ENCODE results near the gene SNX14. TPM values are rescaled to one million over a fixed set of nuclear protein-coding genes. Genes with fewer than 3 reads are reported as not detected.

SNX14 gene
- total RNA-seq, 3 donors from 2014 or later = 21.1 to 30.2 (median 25.7) TPM

GRCh38 chr6:85473748-85474147, 119.9 kb downstream of the SNX14 start:
- no peak overlapping the region for H3K4me3 Mint-ChIP-seq
- H3K4me1 Mint-ChIP-seq (ENCODE audit: low read depth) = no peaks in the 10 kb centered on the region
- ATAC-seq (no peak), DNase-seq (no peak)
- no peaks in the 10 kb centered on the region for H3K36me3 Mint-ChIP-seq (ENCODE audit: insufficient read depth)
- peaks cover 5% of the 10 kb centered on the region for H3K27me3 Mint-ChIP-seq (ENCODE audit: low read depth)
- H3K9me3 Mint-ChIP-seq = no peaks in the 10 kb centered on the region

- no peaks in the 10 kb centered on the region for H3K4me1 Mint-ChIP-seq (ENCODE audit: low read depth)
- H3K36me3 Mint-ChIP-seq (ENCODE audit: insufficient read depth) = no peaks in the 10 kb centered on the region
- ATAC-seq = no peak
- no peaks in the 10 kb centered on the region for H3K9me3 Mint-ChIP-seq
- no peak for DNase-seq
- peaks cover 5% of the 10 kb centered on the region for H3K27me3 Mint-ChIP-seq (ENCODE audit: low read depth)
- H3K4me3 Mint-ChIP-seq = no peak overlapping the region
These were observed 120.9 kb downstream of the SNX14 start for GRCh38 chr6:85472744-85473143.

- Mint-ChIP-seq H3K4me3 (no peak overlapping the region), H3K27me3 (ENCODE audit: low read depth) (no peaks in the 10 kb centered on the region), H3K4me1 (ENCODE audit: low read depth) (peaks cover 16% of the 10 kb centered on the region), H3K9me3 (no peaks in the 10 kb centered on the region), H3K36me3 (ENCODE audit: insufficient read depth) (no peaks in the 10 kb centered on the region)
- no peak for DNase-seq
- no peak for ATAC-seq
These were observed 123.6 kb downstream of the SNX14 start for GRCh38 chr6:85470023-85470410.

GRCh38 chr6:85469276-85470022, 124.2 kb downstream of the SNX14 start:
- DNase-seq = no peak
- Mint-ChIP-seq H3K27me3 (ENCODE audit: low read depth) (peaks cover 3% of the 10 kb centered on the region), H3K9me3 (no peaks in the 10 kb centered on the region)

GRCh38 chr6:85468326-85468725, 125.3 kb downstream of the SNX14 start:
- Mint-ChIP-seq H3K4me1 (ENCODE audit: low read depth) (peaks cover 29% of the 10 kb centered on the region), H3K36me3 (ENCODE audit: insufficient read depth) (no peaks in the 10 kb centered on the region), H3K4me3 (no peak overlapping the region), H3K9me3 (no peaks in the 10 kb centered on the region), H3K27me3 (ENCODE audit: low read depth) (peaks cover 3% of the 10 kb centered on the region)
- ATAC-seq = no peak
- DNase-seq = no peak

More at GRCh38 chr6:85469276-85470022, 124.2 kb downstream of the SNX14 start:
- Mint-ChIP-seq H3K4me1 (ENCODE audit: low read depth) (peaks cover 21% of the 10 kb centered on the region), H3K36me3 (ENCODE audit: insufficient read depth) (no peaks in the 10 kb centered on the region), H3K4me3 (no peak overlapping the region)
- ATAC-seq = no peak

GRCh38 chr6:85465762-85466161, 127.9 kb downstream of the SNX14 start:
- Mint-ChIP-seq H3K9me3 (no peaks in the 10 kb centered on the region), H3K36me3 (ENCODE audit: insufficient read depth) (no peaks in the 10 kb centered on the region), H3K4me1 (ENCODE audit: low read depth) (peaks cover 53% of the 10 kb centered on the region), H3K4me3 (peak overlapping the region; percentile 1), H3K27me3 (ENCODE audit: low read depth) (peaks cover 6% of the 10 kb centered on the region)
- ATAC-seq (no peak), DNase-seq (no peak)

- DNase-seq (peak; percentile 30), ATAC-seq (peak; percentile 83 to 84)
- H3K4me3 Mint-ChIP-seq = peak overlapping the region; percentile 33
- H3K36me3 Mint-ChIP-seq (ENCODE audit: insufficient read depth) = no peaks in the 10 kb centered on the region
- H3K9me3 Mint-ChIP-seq = no peaks in the 10 kb centered on the region
- peaks cover 60% of the 10 kb centered on the region for H3K4me1 Mint-ChIP-seq (ENCODE audit: low read depth)
- H3K27me3 Mint-ChIP-seq (ENCODE audit: low read depth) = peaks cover 6% of the 10 kb centered on the region
These were observed 128.9 kb downstream of the SNX14 start for GRCh38 chr6:85464722-85465150.

GRCh38 chr6:85464260-85464644, 129.4 kb downstream of the SNX14 start:
- H3K9me3 Mint-ChIP-seq = no peaks in the 10 kb centered on the region
- ATAC-seq (peak; percentile 55 to 61), DNase-seq (peak; percentile 35)

GRCh38 chr6:85463621-85464259, 129.9 kb downstream of the SNX14 start:
- ATAC-seq (no peak), DNase-seq (no peak)
- Mint-ChIP-seq H3K27me3 (ENCODE audit: low read depth) (peaks cover 6% of the 10 kb centered on the region), H3K4me1 (ENCODE audit: low read depth) (peaks cover 66% of the 10 kb centered on the region), H3K4me3 (no peak overlapping the region), H3K36me3 (ENCODE audit: insufficient read depth) (no peaks in the 10 kb centered on the region), H3K9me3 (no peaks in the 10 kb centered on the region)

More at GRCh38 chr6:85464260-85464644, 129.4 kb downstream of the SNX14 start:
- no peaks in the 10 kb centered on the region for H3K36me3 Mint-ChIP-seq (ENCODE audit: insufficient read depth)
- peaks cover 6% of the 10 kb centered on the region for H3K27me3 Mint-ChIP-seq (ENCODE audit: low read depth)
- no peak overlapping the region for H3K4me3 Mint-ChIP-seq
- H3K4me1 Mint-ChIP-seq (ENCODE audit: low read depth) = peaks cover 62% of the 10 kb centered on the region

GRCh38 chr6:85462673-85463072, 131.0 kb downstream of the SNX14 start:
- Mint-ChIP-seq H3K27me3 (ENCODE audit: low read depth) (peaks cover 6% of the 10 kb centered on the region), H3K4me1 (ENCODE audit: low read depth) (peaks cover 74% of the 10 kb centered on the region), H3K36me3 (ENCODE audit: insufficient read depth) (no peaks in the 10 kb centered on the region), H3K4me3 (no peak overlapping the region), H3K9me3 (no peaks in the 10 kb centered on the region)
- no peak for ATAC-seq
- DNase-seq = no peak

- ATAC-seq (no peak), DNase-seq (no peak)
- H3K9me3 Mint-ChIP-seq = no peaks in the 10 kb centered on the region
- H3K27me3 Mint-ChIP-seq (ENCODE audit: low read depth) = peaks cover 11% of the 10 kb centered on the region
- peaks cover 81% of the 10 kb centered on the region for H3K4me1 Mint-ChIP-seq (ENCODE audit: low read depth)
- no peak overlapping the region for H3K4me3 Mint-ChIP-seq
- H3K36me3 Mint-ChIP-seq (ENCODE audit: insufficient read depth) = no peaks in the 10 kb centered on the region
These were observed 131.9 kb downstream of the SNX14 start for GRCh38 chr6:85461798-85462170.

GRCh38 chr6:85460921-85461797, 132.5 kb downstream of the SNX14 start:
- ATAC-seq (peak; percentile 15 to 29), DNase-seq (peak; percentile 26)
- peaks cover 17% of the 10 kb centered on the region for H3K27me3 Mint-ChIP-seq (ENCODE audit: low read depth)
- H3K4me1 Mint-ChIP-seq (ENCODE audit: low read depth) = peaks cover 79% of the 10 kb centered on the region
- no peak overlapping the region for H3K4me3 Mint-ChIP-seq
- H3K36me3 Mint-ChIP-seq (ENCODE audit: insufficient read depth) = no peaks in the 10 kb centered on the region
- no peaks in the 10 kb centered on the region for H3K9me3 Mint-ChIP-seq

- H3K27me3 Mint-ChIP-seq (ENCODE audit: low read depth) = peaks cover 21% of the 10 kb centered on the region
- H3K36me3 Mint-ChIP-seq (ENCODE audit: insufficient read depth) = no peaks in the 10 kb centered on the region
- H3K4me3 Mint-ChIP-seq = no peak overlapping the region
- no peak for DNase-seq
- ATAC-seq = no peak
- no peaks in the 10 kb centered on the region for H3K9me3 Mint-ChIP-seq
- H3K4me1 Mint-ChIP-seq (ENCODE audit: low read depth) = peaks cover 71% of the 10 kb centered on the region
These were observed 133.3 kb downstream of the SNX14 start for GRCh38 chr6:85460154-85460920.

Data from activated T-cell treated with anti-CD3 and anti-CD28 coated beads, Interleukin-2, amount 50 U/mL, for 4 hours (primary cell).